ENCODE data around the gene PCDH10. TPM values are rescaled to one million over a fixed set of nuclear protein-coding genes. Genes with fewer than 3 reads are reported as not detected.

The PCDH10 gene
- total RNA-seq, 3 donors from 2014 or later (not counting 1 experiment from before 2014, with no cell fraction given), result not detected

GRCh38 chr4:133152330-133152821, 3.3 kb downstream of the PCDH10 start:
- Mint-ChIP-seq H3K27me3 (ENCODE audit: low read depth in 2 of 2) (peaks cover 25 to 40% of the 10 kb centered on the region in 2 donors), H3K9me3 (peaks cover 0 to 6% of the 10 kb centered on the region in 2 donors), H3K4me3 (no peak overlapping the region), H3K4me1 (peaks cover 0 to 13% of the 10 kb centered on the region in 2 donors), H3K27ac (no peak overlapping the region), H3K36me3 (peaks cover 23% of the 10 kb centered on the region)
- Histone ChIP-seq H3K4me1 (ENCODE audit: control insufficient read depth, insufficient read depth, low read length) (peaks cover 7% of the 10 kb centered on the region), H3K27ac (ENCODE audit: low read length) (no peak overlapping the region), H3K27me3 (ENCODE audit: control insufficient read depth, insufficient read depth, low read length) (peaks cover 24% of the 10 kb centered on the region), H3K9me3 (ENCODE audit: control insufficient read depth, insufficient read depth, low read length) (peaks cover 7% of the 10 kb centered on the region), H3K4me3 (ENCODE audit: low read length) (no peak overlapping the region), H3K36me3 (ENCODE audit: control insufficient read depth, insufficient read depth, low read length) (no peaks in the 10 kb centered on the region)
- WGBS (ENCODE audit: insufficient coverage), result 4% methylated on average over 25 of the region's 26 CpGs
- DNase-seq, result no peak
- no peak for ATAC-seq
- intact Hi-C loops (cut with micrococcal nuclease), result no loop called here
- TF ChIP-seq CTCF (IDR thresholded peaks at IDR 0.05), result no peak

- Histone ChIP-seq H3K27ac (ENCODE audit: low read length) (no peak overlapping the region), H3K4me1 (ENCODE audit: control insufficient read depth, insufficient read depth, low read length) (peaks cover 7% of the 10 kb centered on the region), H3K36me3 (ENCODE audit: control insufficient read depth, insufficient read depth, low read length) (no peaks in the 10 kb centered on the region), H3K9me3 (ENCODE audit: control insufficient read depth, insufficient read depth, low read length) (peaks cover 7% of the 10 kb centered on the region), H3K27me3 (ENCODE audit: control insufficient read depth, insufficient read depth, low read length) (peaks cover 18% of the 10 kb centered on the region), H3K4me3 (ENCODE audit: low read length) (no peak overlapping the region)
- intact Hi-C loops (cut with micrococcal nuclease), result no loop called here
- ATAC-seq (no peak), DNase-seq (no peak)
- peaks cover 0 to 6% of the 10 kb centered on the region in 2 donors for H3K9me3 Mint-ChIP-seq
- TF ChIP-seq CTCF (IDR thresholded peaks at IDR 0.05), result no peak
- H3K4me1 Mint-ChIP-seq, result peaks cover 0 to 13% of the 10 kb centered on the region in 2 donors
- WGBS (ENCODE audit: insufficient coverage), result 8% methylated on average over 16 of the region's 20 CpGs
- H3K27ac Mint-ChIP-seq, result no peak overlapping the region
- peaks cover 23% of the 10 kb centered on the region for H3K36me3 Mint-ChIP-seq
- H3K27me3 Mint-ChIP-seq (ENCODE audit: low read depth in 2 of 2), result peaks cover 23 to 37% of the 10 kb centered on the region in 2 donors
- peak overlapping the region; percentile 4 for H3K4me3 Mint-ChIP-seq
Observed at GRCh38 chr4:133152831-133153481, 3.9 kb downstream of the PCDH10 start.

- Mint-ChIP-seq H3K4me3 (no peak overlapping the region), H3K27me3 (ENCODE audit: low read depth in 2 of 2) (peaks cover 7 to 20% of the 10 kb centered on the region in 2 donors), H3K27ac (no peak overlapping the region), H3K4me1 (peaks cover 0 to 5% of the 10 kb centered on the region in 2 donors), H3K36me3 (peaks cover 9% of the 10 kb centered on the region), H3K9me3 (peaks cover 0 to under 1% of the 10 kb centered on the region in 2 donors)
- ATAC-seq, result no peak
- H3K36me3 ChIP-seq (ENCODE audit: control insufficient read depth, insufficient read depth, low read length), result no peaks in the 10 kb centered on the region
- DNase-seq, result no peak
- H3K27me3 ChIP-seq (ENCODE audit: control insufficient read depth, insufficient read depth, low read length), result peaks cover 12% of the 10 kb centered on the region
- H3K4me3 ChIP-seq (ENCODE audit: low read length), result no peak overlapping the region
- peaks cover 7% of the 10 kb centered on the region for H3K4me1 ChIP-seq (ENCODE audit: control insufficient read depth, insufficient read depth, low read length)
- peaks cover 7% of the 10 kb centered on the region for H3K9me3 ChIP-seq (ENCODE audit: control insufficient read depth, insufficient read depth, low read length)
- intact Hi-C loops (cut with micrococcal nuclease), result no loop called here
- WGBS (ENCODE audit: insufficient coverage), result 25% methylated on average over 3 of the region's 4 CpGs
- H3K27ac ChIP-seq (ENCODE audit: low read length), result no peak overlapping the region
- TF ChIP-seq CTCF (IDR thresholded peaks at IDR 0.05), result no peak
Observed at GRCh38 chr4:133154725-133155124, 5.6 kb downstream of the PCDH10 start.
